WTC11 (cell line): ENCODE measurements around the gene ZNF516. TPM values are rescaled to one million over a fixed set of nuclear protein-coding genes. Genes with fewer than 3 reads are reported as not detected.

Source experiments
- ATAC-seq: fragments of 200-7000 bp; cut with Tn5 transposase; 2 replicates; pipeline ENCODE4 v1.10.0; 2021; ENCODE audit warnings: mild to moderate bottlenecking, moderate library complexity
- CTCF ChIA-PET: fragments of 300-600 bp; sonication (Branson Sonifier 250); formaldehyde crosslinking; loops from one replicate; lab custom pipeline; 2021; ENCODE audit warnings: antibody characterized with exemption; lab: Charles Lee
- POLR2A ChIA-PET: fragments of 350-600 bp; sonication (Branson Sonifier 250); formaldehyde crosslinking; loops from one replicate; lab custom pipeline; 2021; ENCODE audit warnings: antibody characterized with exemption; lab: Charles Lee
- DNase-seq: peaks from one replicate; pipeline ENCODE4 v3.0.0; 2021; ENCODE audit warnings: low spot score
- H3K27ac Mint-ChIP-seq: 2 replicates; pipeline ENCODE4 v1.8.0; 2021; ENCODE audit warnings: mixed read lengths
- H3K27me3 Mint-ChIP-seq: 2 replicates; pipeline ENCODE4 v1.8.0; 2021; ENCODE audit warnings: low read depth, mild to moderate bottlenecking, moderate library complexity, mixed read lengths
- H3K36me3 Mint-ChIP-seq: 2 replicates; pipeline ENCODE4 v1.8.0; 2021; ENCODE audit warnings: mixed read lengths
- H3K4me1 Mint-ChIP-seq: 2 replicates; pipeline ENCODE4 v1.8.0; 2022; ENCODE audit warnings: mixed read lengths
- H3K4me3 Mint-ChIP-seq: 2 replicates; pipeline ENCODE4 v1.8.0; 2021; ENCODE audit warnings: mild to moderate bottlenecking, moderate library complexity, mixed read lengths
- H3K9me3 Mint-ChIP-seq: 2 replicates; pipeline ENCODE4 v1.8.0; 2021; ENCODE audit warnings: mixed read lengths
- AFF4 ChIP-seq: sonication (generic); formaldehyde crosslinking; IDR thresholded peaks from 2 replicates; pipeline ENCODE4 v1.8.1; 2023; ENCODE audit warnings: mild to moderate bottlenecking, missing genetic modification reagents, borderline replicate concordance
- CDX4 ChIP-seq: fragments of 250-450 bp; sonication (Bioruptor Pico); IDR thresholded peaks from 2 replicates; pipeline ENCODE4 v1.9.0; 2021; ENCODE audit warnings: moderate library complexity, mild to moderate bottlenecking, inconsistent platforms, borderline replicate concordance
- CTCF ChIP-seq: fragments of 200-600 bp; IDR thresholded peaks from 2 replicates; pipeline ENCODE4 v1.8.0; 2022; ENCODE audit warnings: antibody characterized with exemption
- GABPB1 ChIP-seq: sonication (generic); formaldehyde crosslinking; IDR thresholded peaks from 2 replicates; pipeline ENCODE4 v1.8.1; 2023; ENCODE audit warnings: mild to moderate bottlenecking, missing genetic modification reagents
- GTF2I ChIP-seq: fragments of 250-450 bp; sonication (Bioruptor Pico); conservative IDR thresholded peaks from 2 replicates; pipeline ENCODE4 v1.4.0; 2021; ENCODE audit warnings: mild to moderate bottlenecking
- HMGXB4 ChIP-seq: sonication (generic); formaldehyde crosslinking; IDR thresholded peaks from 2 replicates; pipeline ENCODE4 v1.8.1; 2023; ENCODE audit warnings: mild to moderate bottlenecking, moderate library complexity, missing genetic modification reagents
- IRF2 ChIP-seq: sonication (generic); formaldehyde crosslinking; IDR thresholded peaks from 2 replicates; pipeline ENCODE4 v1.8.0; 2022; ENCODE audit warnings: low read depth, missing genetic modification reagents, borderline replicate concordance
- MYBL2 ChIP-seq: sonication (generic); formaldehyde crosslinking; IDR thresholded peaks from 2 replicates; pipeline ENCODE4 v1.8.1; 2023; ENCODE audit warnings: mild to moderate bottlenecking, moderate library complexity, missing genetic modification reagents
- NFE2L1 ChIP-seq: sonication (generic); formaldehyde crosslinking; IDR thresholded peaks from 2 replicates; pipeline ENCODE4 v1.8.1; 2023; ENCODE audit warnings: missing genetic modification reagents
- SMAD4 ChIP-seq: sonication (generic); formaldehyde crosslinking; IDR thresholded peaks from 2 replicates; pipeline ENCODE4 v1.8.0; 2022; ENCODE audit warnings: mild to moderate bottlenecking, missing genetic modification reagents
- SOX15 ChIP-seq: fragments of 250-450 bp; sonication (Bioruptor Pico); IDR thresholded peaks from 2 replicates; pipeline ENCODE4 v1.9.0; 2021; ENCODE audit warnings: mild to moderate bottlenecking
- USF1 ChIP-seq: sonication (generic); formaldehyde crosslinking; IDR thresholded peaks from 2 replicates; pipeline ENCODE4 v1.8.0; 2022; ENCODE audit warnings: mild to moderate bottlenecking, missing genetic modification reagents
- ZBTB21 ChIP-seq: sonication (generic); formaldehyde crosslinking; IDR thresholded peaks from 2 replicates; pipeline ENCODE4 v1.8.1; 2023; ENCODE audit warnings: mild to moderate bottlenecking, missing genetic modification reagents, borderline replicate concordance
- ZNF121 ChIP-seq: sonication (generic); formaldehyde crosslinking; IDR thresholded peaks from 2 replicates; pipeline ENCODE4 v1.8.0; 2023; ENCODE audit warnings: missing genetic modification reagents
- ZNF396 ChIP-seq: fragments of 250-450 bp; sonication (Bioruptor Pico); IDR thresholded peaks from 2 replicates; pipeline ENCODE4 v1.8.0; 2021; ENCODE audit warnings: mild to moderate bottlenecking, moderate library complexity, borderline replicate concordance
- ZNF423 ChIP-seq: fragments of 250-450 bp; sonication (Bioruptor Pico); IDR thresholded peaks from 2 replicates; pipeline ENCODE4 v2.1.2; 2022; ENCODE audit warnings: mild to moderate bottlenecking, moderate library complexity
- ZNF671 ChIP-seq: fragments of 250-450 bp; sonication (Bioruptor Pico); IDR thresholded peaks from 2 replicates; pipeline ENCODE4 v1.8.0; 2021; ENCODE audit warnings: mild to moderate bottlenecking
- total RNA-seq: library from RNA; stranded (reverse); gene quantifications from 3 replicates; pipeline ENCODE4 v1.2.3, GENCODE V29; 2021

Gene ZNF516
- total RNA-seq, 1 experiment from 2014 or later: 58.6 TPM

- TF ChIP-seq ZBTB21 (CRISPR knock-in tag): no peak
- TF ChIP-seq ZNF396 (CRISPR knock-in tag): no peak
- no peak for TF ChIP-seq AFF4 (CRISPR knock-in tag)
- no peak for TF ChIP-seq NFE2L1 (CRISPR knock-in tag)
- no peak for TF ChIP-seq SMAD4 (CRISPR knock-in tag)
- TF ChIP-seq HMGXB4: no peak
- no peak for TF ChIP-seq MYBL2 (CRISPR knock-in tag)
- TF ChIP-seq CTCF: no peak
- TF ChIP-seq GABPB1 (CRISPR knock-in tag): no peak
- no peak for TF ChIP-seq ZNF121 (CRISPR knock-in tag)
- H3K9me3 Mint-ChIP-seq: peaks cover 16% of the 10 kb centered on the region
- no peaks in the 10 kb centered on the region; the same call in 1 of the 2 replicates for H3K36me3 Mint-ChIP-seq
- H3K4me1 Mint-ChIP-seq: no peaks in the 10 kb centered on the region
- H3K27me3 Mint-ChIP-seq: no peaks in the 10 kb centered on the region; the same call in 1 of the 2 replicates
- no peak for DNase-seq
- ATAC-seq: no peak
- ChIA-PET CTCF (no interaction called here), POLR2A (interaction anchor here (0.6 kb wide), 1 partner anchor 9 kb away, joined by 3 read pairs; no protein-coding TSS in a partner anchor)
- no peak overlapping the region for H3K27ac Mint-ChIP-seq
- no peak overlapping the region for H3K4me3 Mint-ChIP-seq
These were observed 157.0 kb downstream of the ZNF516 start for GRCh38 chr18:76338088-76338487.

- ChIA-PET CTCF (interaction anchor here (0.5 to 1.0 kb wide), 2 partner anchors 41 to 79 kb away, joined by 3 read pairs; no protein-coding TSS in a partner anchor), POLR2A (interaction anchor here (0.6 kb wide), 1 partner anchor 34 kb away, joined by 3 read pairs; no protein-coding TSS in a partner anchor)
- H3K9me3 Mint-ChIP-seq: peaks cover 36% of the 10 kb centered on the region
- DNase-seq: no peak
- ATAC-seq: no peak
- H3K27me3 Mint-ChIP-seq: no peaks in the 10 kb centered on the region; the same call in 1 of the 2 replicates
- no peak overlapping the region for H3K27ac Mint-ChIP-seq
- H3K36me3 Mint-ChIP-seq: peaks cover 4% of the 10 kb centered on the region; the same call in 1 of the 2 replicates
- TF ChIP-seq GTF2I (no peak), CDX4 (CRISPR knock-in tag) (no peak), IRF2 (no peak), ZNF121 (CRISPR knock-in tag) (no peak), ZNF671 (CRISPR knock-in tag) (no peak), USF1 (CRISPR knock-in tag) (no peak), ZNF423 (CRISPR knock-in tag) (no peak), SOX15 (CRISPR knock-in tag) (no peak)
- H3K4me1 Mint-ChIP-seq: no peaks in the 10 kb centered on the region
- H3K4me3 Mint-ChIP-seq: no peak overlapping the region
These were observed 159.0 kb downstream of the ZNF516 start for GRCh38 chr18:76335859-76336640.
